ENCODE data around the gene ZNF628. TPM values are rescaled to one million over a fixed set of nuclear protein-coding genes. Genes with fewer than 3 reads are reported as not detected.

Gene ZNF628
- total RNA-seq, 4 donors from 2014 or later: 2.4 to 13.0 (median 4.9) TPM

GRCh38 chr19:55473225-55474012, 3.0 kb upstream of the ZNF628 start:
- H3K4me3 ChIP-seq: no peak overlapping the region
- WGBS, 2 donors (ENCODE audit: low coverage in 1 of 2): 68 to 70% methylated on average over 3 to 8 of the region's 16 CpGs
- H3K27me3 ChIP-seq: no peaks in the 10 kb centered on the region
- H3K4me1 ChIP-seq: peaks cover 0 to 31% (median 11%) of the 10 kb centered on the region in 3 donors
- no peaks in the 10 kb centered on the region for H3K36me3 ChIP-seq
- H3K9me3 ChIP-seq: no peaks in the 10 kb centered on the region
- peak overlapping the region in 1 of 4 donors; percentile 11 for H3K27ac ChIP-seq
- ATAC-seq: no peak
- TF ChIP-seq EP300 (IDR thresholded peaks at IDR 0.05): no peak
- TF ChIP-seq POLR2A (IDR thresholded peaks at IDR 0.05): no peak
- TF ChIP-seq POLR2AphosphoS5 (IDR thresholded peaks at IDR 0.05): no peak
- TF ChIP-seq CTCF (IDR thresholded peaks at IDR 0.05): no peak

GRCh38 chr19:55474269-55475265, 1.9 kb upstream of the ZNF628 start:
- 85% methylated on average over 4 of the region's 19 CpGs; no CpG with 5 or more reads in 1 of the 2 donors for WGBS, 2 donors (ENCODE audit: low coverage in 1 of 2)
- Histone ChIP-seq H3K9me3 (no peaks in the 10 kb centered on the region), H3K27ac (peak overlapping the region in 1 of 4 donors; percentile 0), H3K27me3 (no peaks in the 10 kb centered on the region), H3K4me1 (peaks cover 0 to 38% (median 11%) of the 10 kb centered on the region in 3 donors), H3K4me3 (no peak overlapping the region), H3K36me3 (no peaks in the 10 kb centered on the region)
- ATAC-seq: no peak
- TF ChIP-seq POLR2A (IDR thresholded peaks at IDR 0.05) (no peak), POLR2AphosphoS5 (IDR thresholded peaks at IDR 0.05) (no peak), CTCF (IDR thresholded peaks at IDR 0.05) (no peak), EP300 (IDR thresholded peaks at IDR 0.05) (no peak)

GRCh38 chr19:55477905-55478304, 1.5 kb downstream of the ZNF628 start:
- 70 to 82% methylated on average over 9 to 10 of the region's 13 CpGs for WGBS, 2 donors (ENCODE audit: low coverage in 1 of 2)

GRCh38 chr19:55478364-55478763, 1.9 kb downstream of the ZNF628 start:
- no peak overlapping the region for H3K4me3 ChIP-seq
- peaks cover 0 to 30% of the 10 kb centered on the region in 2 donors for H3K36me3 ChIP-seq
- H3K9me3 ChIP-seq: no peaks in the 10 kb centered on the region
- WGBS, 2 donors (ENCODE audit: low coverage in 1 of 2): 78 to 83% methylated on average over 9 to 12 of the region's 12 CpGs
- H3K27ac ChIP-seq: no peak overlapping the region
- ATAC-seq: no peak
- TF ChIP-seq POLR2AphosphoS5 (IDR thresholded peaks at IDR 0.05) (no peak), CTCF (IDR thresholded peaks at IDR 0.05) (no peak), POLR2A (IDR thresholded peaks at IDR 0.05) (no peak), EP300 (IDR thresholded peaks at IDR 0.05) (no peak)
- H3K27me3 ChIP-seq: no peaks in the 10 kb centered on the region
- H3K4me1 ChIP-seq: peaks cover 0 to 38% (median 11%) of the 10 kb centered on the region in 3 donors

More at GRCh38 chr19:55477905-55478304, 1.5 kb downstream of the ZNF628 start:
- Histone ChIP-seq H3K27me3 (no peaks in the 10 kb centered on the region), H3K9me3 (no peaks in the 10 kb centered on the region), H3K4me3 (peak overlapping the region in 1 of 2 donors; percentile 72), H3K27ac (no peak overlapping the region), H3K4me1 (peaks cover 0 to 38% (median 11%) of the 10 kb centered on the region in 3 donors), H3K36me3 (peaks cover 0 to 26% of the 10 kb centered on the region in 2 donors)
- ATAC-seq: no peak
- TF ChIP-seq EP300 (IDR thresholded peaks at IDR 0.05) (no peak), POLR2A (IDR thresholded peaks at IDR 0.05) (no peak), CTCF (IDR thresholded peaks at IDR 0.05) (no peak), POLR2AphosphoS5 (IDR thresholded peaks at IDR 0.05) (no peak)

Measured in gastroesophageal sphincter (tissue), 4 donors.